Left ventricle myocardium inferior (tissue), 1 donor: ENCODE measurements around the gene SLC38A8. TPM values are rescaled to one million over a fixed set of nuclear protein-coding genes. Genes with fewer than 3 reads are reported as not detected.

Experiments
- DNase-seq: peaks from one replicate; pipeline ENCODE4 v3.0.0-alpha.2; 2020
- H3K27ac ChIP-seq: fragments of 200-600 bp; replicated peaks from 2 replicates; pipeline ENCODE4 v1.8.0; 2021
- H3K27me3 ChIP-seq: fragments of 200-600 bp; 2 replicates; pipeline ENCODE4 v1.8.0; 2021; ENCODE audit warnings: low read depth
- H3K36me3 ChIP-seq: fragments of 200-600 bp; 2 replicates; pipeline ENCODE4 v1.8.0; 2021
- H3K4me1 ChIP-seq: fragments of 200-600 bp; 2 replicates; pipeline ENCODE4 v1.8.0; 2021
- H3K4me3 ChIP-seq: fragments of 200-600 bp; 2 replicates; pipeline ENCODE4 v1.8.0; 2021; ENCODE audit warnings: mild to moderate bottlenecking, moderate library complexity
- H3K9me3 ChIP-seq: fragments of 200-600 bp; replicated peaks from 2 replicates; pipeline ENCODE4 v1.8.0; 2021
- intact Hi-C: fragments of 100-400 bp; cut with micrococcal nuclease; formaldehyde crosslinking; loops from one replicate; pipeline ENCODE4 v1.11.0; 2022
- total RNA-seq: library from RNA; stranded (reverse); fragmentation: NEBNext Ultra II Directional; extraction: Animal tissue kit (Norgen Biotek cat#: 25700); gene quantifications from one replicate; pipeline ENCODE4 v1.2.1, GENCODE V29; 2021
- TF ChIP-seq, protein P1 (sequence below): fragments of 200-600 bp; IDR thresholded peaks from 2 replicates; pipeline ENCODE4 v1.8.0; 2021; ENCODE audit warnings: antibody characterized with exemption, mild to moderate bottlenecking, borderline replicate concordance
- donor health status: DM: no; HTN: yes; CAD: no; lungs with severe emphysema.

The SLC38A8 gene
- total RNA-seq, 1 donor from 2014 or later = not detected

DNA sequence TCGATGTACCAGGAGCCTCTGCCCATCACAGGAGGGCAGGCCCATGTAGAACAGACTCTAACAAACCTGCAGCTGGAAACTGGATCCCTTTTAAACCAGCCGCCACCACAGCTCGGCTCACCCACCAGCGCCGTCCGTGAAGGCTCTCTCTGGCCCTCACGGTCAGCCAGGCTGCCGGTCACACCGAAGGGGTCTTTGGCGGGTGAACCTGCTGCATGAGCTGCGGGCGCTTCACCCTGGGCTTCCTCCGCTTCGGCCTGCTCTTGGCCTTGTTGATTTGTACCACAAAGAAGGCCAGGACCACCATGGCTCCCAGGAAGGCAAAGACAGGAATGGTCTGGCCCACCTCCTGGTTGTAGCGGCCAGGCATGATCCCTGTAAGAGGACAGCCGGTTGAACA lies 11.7 kb upstream of the SLC38A8 start:
- H3K4me1 ChIP-seq = peaks cover 58% of the 10 kb centered on the region
- no peak for DNase-seq
- TF ChIP-seq, protein P1, sequence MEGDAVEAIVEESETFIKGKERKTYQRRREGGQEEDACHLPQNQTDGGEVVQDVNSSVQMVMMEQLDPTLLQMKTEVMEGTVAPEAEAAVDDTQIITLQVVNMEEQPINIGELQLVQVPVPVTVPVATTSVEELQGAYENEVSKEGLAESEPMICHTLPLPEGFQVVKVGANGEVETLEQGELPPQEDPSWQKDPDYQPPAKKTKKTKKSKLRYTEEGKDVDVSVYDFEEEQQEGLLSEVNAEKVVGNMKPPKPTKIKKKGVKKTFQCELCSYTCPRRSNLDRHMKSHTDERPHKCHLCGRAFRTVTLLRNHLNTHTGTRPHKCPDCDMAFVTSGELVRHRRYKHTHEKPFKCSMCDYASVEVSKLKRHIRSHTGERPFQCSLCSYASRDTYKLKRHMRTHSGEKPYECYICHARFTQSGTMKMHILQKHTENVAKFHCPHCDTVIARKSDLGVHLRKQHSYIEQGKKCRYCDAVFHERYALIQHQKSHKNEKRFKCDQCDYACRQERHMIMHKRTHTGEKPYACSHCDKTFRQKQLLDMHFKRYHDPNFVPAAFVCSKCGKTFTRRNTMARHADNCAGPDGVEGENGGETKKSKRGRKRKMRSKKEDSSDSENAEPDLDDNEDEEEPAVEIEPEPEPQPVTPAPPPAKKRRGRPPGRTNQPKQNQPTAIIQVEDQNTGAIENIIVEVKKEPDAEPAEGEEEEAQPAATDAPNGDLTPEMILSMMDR = no peak
- H3K4me3 ChIP-seq = no peak overlapping the region
- no peak overlapping the region for H3K27ac ChIP-seq
- intact Hi-C loops = no loop called here
- H3K27me3 ChIP-seq = no peaks in the 10 kb centered on the region
- no peaks in the 10 kb centered on the region for H3K9me3 ChIP-seq
- peaks cover 71% of the 10 kb centered on the region for H3K36me3 ChIP-seq

DNA sequence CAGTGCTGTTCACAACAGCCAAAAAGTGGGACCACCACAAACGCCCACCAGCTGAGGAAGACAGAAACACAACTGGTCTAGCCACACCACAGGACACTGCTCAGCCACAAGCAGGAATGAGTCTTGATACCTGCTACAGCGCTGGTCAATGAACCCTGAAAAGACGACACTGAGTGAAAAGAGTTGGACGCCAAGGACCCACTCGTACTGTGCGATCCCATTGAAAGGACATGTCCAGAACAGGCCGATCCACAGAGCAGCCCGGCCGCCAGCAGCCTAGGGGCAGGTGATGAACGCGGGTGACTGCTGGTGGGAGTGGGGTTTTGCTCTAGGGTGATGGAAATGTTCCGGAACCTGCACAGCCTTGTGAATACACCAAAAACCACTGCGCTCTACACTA lies 10.6 kb upstream of the SLC38A8 start:
- no peak overlapping the region for H3K27ac ChIP-seq
- intact Hi-C loops = no loop called here
- no peak for DNase-seq
- no peaks in the 10 kb centered on the region for H3K9me3 ChIP-seq
- peaks cover 70% of the 10 kb centered on the region for H3K36me3 ChIP-seq
- H3K27me3 ChIP-seq = no peaks in the 10 kb centered on the region
- peaks cover 47% of the 10 kb centered on the region for H3K4me1 ChIP-seq
- H3K4me3 ChIP-seq = no peak overlapping the region
- TF ChIP-seq, protein P1 = no peak

DNA sequence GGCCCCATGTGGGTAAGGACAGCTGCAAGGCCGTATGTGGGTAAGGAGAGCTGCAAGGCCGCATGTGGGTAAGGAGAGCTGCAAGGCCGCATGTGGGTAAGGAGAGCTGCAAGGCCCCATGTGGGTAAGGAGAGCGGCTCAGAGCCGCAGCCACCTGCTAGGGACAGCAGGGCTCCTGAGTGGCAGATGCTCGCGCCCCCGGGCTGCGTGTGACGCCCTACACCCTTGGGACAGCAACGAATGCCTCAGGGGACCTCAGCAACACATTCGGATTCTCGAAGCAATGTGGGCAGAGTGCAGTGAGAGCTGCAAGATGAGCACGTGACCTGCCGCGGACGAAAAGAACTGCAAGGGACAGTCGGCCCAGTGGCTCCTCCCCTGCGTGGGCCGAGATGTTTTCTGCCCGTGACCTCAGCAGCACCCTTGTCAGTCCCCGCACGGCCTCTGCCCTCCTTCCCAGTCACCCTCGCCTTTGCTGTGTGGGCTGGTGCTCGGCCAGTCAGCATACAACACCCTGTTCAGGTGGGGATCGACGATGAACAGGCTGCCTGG lies 9.6 kb upstream of the SLC38A8 start:
- Histone ChIP-seq H3K27me3 (no peaks in the 10 kb centered on the region), H3K36me3 (peaks cover 60% of the 10 kb centered on the region), H3K9me3 (no peaks in the 10 kb centered on the region), H3K27ac (peak overlapping the region; percentile 33), H3K4me1 (peaks cover 36% of the 10 kb centered on the region), H3K4me3 (no peak overlapping the region)
- intact Hi-C loops = no loop called here
- DNase-seq = no peak
- TF ChIP-seq, protein P1 = no peak

DNA sequence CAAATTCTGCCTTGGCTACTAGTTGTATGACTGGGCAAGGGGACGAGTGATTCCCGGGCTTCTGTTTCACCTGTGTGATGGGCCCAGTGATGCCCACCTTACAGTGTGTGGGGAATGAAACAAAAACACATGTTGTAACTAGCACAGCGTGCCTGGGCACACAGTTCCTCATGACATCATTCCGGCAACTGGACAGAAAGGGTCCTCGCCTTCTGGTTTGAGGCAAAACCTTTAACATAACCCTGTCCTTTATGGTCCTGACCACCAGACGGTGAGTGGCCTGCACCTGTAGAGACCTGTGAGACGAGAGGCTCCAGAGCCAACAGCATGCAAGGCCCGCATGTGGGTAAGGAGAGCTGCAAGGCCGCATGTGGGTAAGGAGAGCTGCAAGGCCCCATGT lies 7.7 kb upstream of the SLC38A8 start:
- H3K36me3 ChIP-seq = peaks cover 44% of the 10 kb centered on the region
- no peaks in the 10 kb centered on the region for H3K9me3 ChIP-seq
- TF ChIP-seq, protein P1 = no peak
- H3K27me3 ChIP-seq = no peaks in the 10 kb centered on the region
- H3K4me3 ChIP-seq = no peak overlapping the region
- no peak overlapping the region for H3K27ac ChIP-seq
- no peak for DNase-seq
- H3K4me1 ChIP-seq = peaks cover 18% of the 10 kb centered on the region
- intact Hi-C loops = no loop called here

DNA sequence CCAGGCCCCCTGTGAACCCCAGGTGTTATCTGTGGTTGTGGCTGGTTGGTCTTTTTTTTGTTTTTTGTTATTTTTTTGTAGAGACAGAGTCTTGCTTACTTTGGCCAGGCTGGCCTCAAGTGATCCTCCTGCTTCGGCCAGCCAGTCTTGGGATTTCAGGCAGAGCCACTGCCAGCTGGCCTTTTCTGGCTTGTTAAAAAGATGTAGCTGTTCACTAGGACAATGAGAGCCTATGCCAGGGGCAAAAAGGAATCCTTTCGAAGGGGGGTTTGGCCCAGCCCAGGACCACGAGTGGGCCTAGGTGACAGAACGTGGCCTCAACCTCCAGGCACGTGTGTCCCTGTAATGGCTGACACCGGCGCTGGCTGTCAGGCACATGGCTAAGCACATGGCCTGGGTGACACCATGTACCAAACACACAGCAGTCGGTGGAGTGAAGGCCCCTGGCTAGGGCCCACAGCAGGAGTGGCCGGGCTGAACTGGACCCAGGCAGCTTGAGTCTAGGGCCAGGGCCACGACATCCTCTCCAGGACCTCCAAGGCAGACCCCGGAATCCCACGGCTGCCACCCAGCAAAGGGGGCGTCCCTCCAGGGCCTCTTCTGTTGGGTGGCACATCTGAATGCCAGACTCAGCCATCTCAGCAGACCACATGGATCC lies 6.9 kb upstream of the SLC38A8 start:
- Histone ChIP-seq H3K36me3 (peaks cover 36% of the 10 kb centered on the region), H3K27me3 (no peaks in the 10 kb centered on the region), H3K9me3 (no peaks in the 10 kb centered on the region), H3K27ac (no peak overlapping the region), H3K4me3 (no peak overlapping the region), H3K4me1 (peaks cover 10% of the 10 kb centered on the region)
- no peak for DNase-seq
- intact Hi-C loops = no loop called here
- TF ChIP-seq, protein P1 = no peak
